Sigmoid colon (tissue), 3 donors: ENCODE results near the gene METTL22.

Experiments used
- POLR2A ChIP-seq, 2 donors: fragments of 450-650 bp; IDR thresholded peaks; one replicate each; pipeline ENCODE4 v1.6.1; 2016; ENCODE audit warnings: antibody characterized with exemption in 2 of 2, mild to moderate bottlenecking in 2 of 2, moderate library complexity in 2 of 2
- TF ChIP-seq, protein P1 (sequence below), 4 experiments: fragments of 450-650 bp in 3 of 4; fragments of 200-600 bp in 1 of 4; IDR thresholded peaks; one replicate each; pipeline ENCODE4 v1.5.1; 2016 to 2019; ENCODE audit warnings: antibody characterized with exemption in 4 of 4, mild to moderate bottlenecking in 3 of 4, moderate library complexity in 2 of 4

DNA sequence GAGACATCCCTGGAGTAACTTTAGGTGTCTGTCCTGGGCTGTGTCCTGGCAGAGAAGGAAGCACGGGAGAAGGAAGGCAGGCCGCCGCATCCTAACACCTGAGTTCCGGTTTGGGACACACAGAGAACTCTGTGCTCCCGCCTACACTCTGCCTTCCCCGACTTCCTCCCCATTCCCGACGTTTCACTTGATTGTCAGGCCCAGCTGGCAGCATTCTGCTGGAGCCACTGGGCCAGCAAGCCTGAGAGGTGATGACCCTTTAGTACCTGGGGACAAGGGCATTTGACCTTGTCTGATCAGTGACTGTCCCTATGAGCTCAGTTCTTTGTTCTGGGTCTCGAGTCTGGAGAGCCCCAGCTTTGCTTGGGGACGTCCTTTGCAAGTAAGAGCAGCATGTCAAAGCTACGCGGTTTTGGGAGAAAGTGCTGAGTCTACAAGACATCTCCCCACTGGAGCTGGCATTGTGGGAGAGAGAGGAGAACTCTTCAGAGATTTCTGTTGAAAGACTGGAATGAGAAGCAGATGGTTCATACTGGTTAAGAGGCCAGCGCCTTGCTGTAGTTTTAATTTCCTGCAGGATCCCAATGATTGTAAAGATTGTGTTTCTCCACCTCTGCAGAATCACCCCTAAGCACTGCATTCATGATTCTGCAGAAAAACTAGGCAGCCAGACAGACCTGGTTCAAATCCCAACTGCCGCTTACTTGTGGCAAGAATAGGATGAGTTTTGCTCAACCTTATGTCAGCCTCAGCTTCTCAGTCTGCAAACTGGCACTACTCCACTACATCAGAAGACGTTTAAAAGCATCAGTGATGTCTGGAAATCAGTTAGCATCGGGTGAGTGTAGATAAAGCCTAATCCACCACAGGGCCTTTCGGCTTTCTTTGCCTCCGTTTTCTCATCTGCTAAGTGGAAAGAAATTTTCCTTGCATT lies 73.6 kb downstream of the METTL22 start:
- TF ChIP-seq, protein P1, sequence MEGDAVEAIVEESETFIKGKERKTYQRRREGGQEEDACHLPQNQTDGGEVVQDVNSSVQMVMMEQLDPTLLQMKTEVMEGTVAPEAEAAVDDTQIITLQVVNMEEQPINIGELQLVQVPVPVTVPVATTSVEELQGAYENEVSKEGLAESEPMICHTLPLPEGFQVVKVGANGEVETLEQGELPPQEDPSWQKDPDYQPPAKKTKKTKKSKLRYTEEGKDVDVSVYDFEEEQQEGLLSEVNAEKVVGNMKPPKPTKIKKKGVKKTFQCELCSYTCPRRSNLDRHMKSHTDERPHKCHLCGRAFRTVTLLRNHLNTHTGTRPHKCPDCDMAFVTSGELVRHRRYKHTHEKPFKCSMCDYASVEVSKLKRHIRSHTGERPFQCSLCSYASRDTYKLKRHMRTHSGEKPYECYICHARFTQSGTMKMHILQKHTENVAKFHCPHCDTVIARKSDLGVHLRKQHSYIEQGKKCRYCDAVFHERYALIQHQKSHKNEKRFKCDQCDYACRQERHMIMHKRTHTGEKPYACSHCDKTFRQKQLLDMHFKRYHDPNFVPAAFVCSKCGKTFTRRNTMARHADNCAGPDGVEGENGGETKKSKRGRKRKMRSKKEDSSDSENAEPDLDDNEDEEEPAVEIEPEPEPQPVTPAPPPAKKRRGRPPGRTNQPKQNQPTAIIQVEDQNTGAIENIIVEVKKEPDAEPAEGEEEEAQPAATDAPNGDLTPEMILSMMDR (IDR thresholded peaks at IDR 0.05): no peak
- TF ChIP-seq POLR2A (IDR thresholded peaks at IDR 0.05): no peak
